HepG2 (cell line): ENCODE results near the gene WDHD1. TPM values are rescaled to one million over a fixed set of nuclear protein-coding genes. Genes with fewer than 3 reads are reported as not detected.

Source experiments
- FLYWCH1 ChIP-seq: sonication (generic); formaldehyde crosslinking; IDR thresholded peaks from 2 replicates; pipeline ENCODE4 v1.8.1; 2023; ENCODE audit warnings: mild to moderate bottlenecking, missing genetic modification reagents
- NONO ChIP-seq, 2 experiments: fragments of 450-650 bp in 1 of 2; sonication (generic) in 1 of 2; formaldehyde crosslinking in 1 of 2; IDR thresholded peaks in 1 of 2; conservative IDR thresholded peaks in 1 of 2; 2 replicates each; pipeline versions ENCODE4 v1.6.1 to v1.8.0; 2017 to 2022; ENCODE audit warnings: mild to moderate bottlenecking in 1 of 2, missing genetic modification reagents in 1 of 2, moderate library complexity in 1 of 2
- SETDB1 ChIP-seq: sonication (generic); formaldehyde crosslinking; IDR thresholded peaks from 2 replicates; pipeline ENCODE4 v1.5.1; 2020; ENCODE audit warnings: missing genetic modification reagents, mild to moderate bottlenecking, borderline replicate concordance
- SUZ12 ChIP-seq: fragments of 150-350 bp; IDR thresholded peaks from 2 replicates; pipeline ENCODE4 v1.6.1; 2014; ENCODE audit warnings: low read depth, low read length
- TEAD3 ChIP-seq: optimal IDR thresholded peaks from 2 replicates; pipeline ENCODE3; 2016; ENCODE audit warnings: borderline replicate concordance
- ZNF234 ChIP-seq: sonication (generic); formaldehyde crosslinking; conservative IDR thresholded peaks from 2 replicates; pipeline ENCODE4 v1.5.1; 2020; ENCODE audit warnings: mild to moderate bottlenecking, missing genetic modification reagents
- ZNF546 ChIP-seq: sonication (generic); formaldehyde crosslinking; conservative IDR thresholded peaks from 2 replicates; pipeline ENCODE4 v1.8.1; 2023; ENCODE audit warnings: mild to moderate bottlenecking, missing genetic modification reagents
- ZNF773 ChIP-seq: sonication (generic); formaldehyde crosslinking; IDR thresholded peaks from 2 replicates; pipeline ENCODE4 v1.4.0; 2020; ENCODE audit warnings: missing genetic modification reagents, borderline replicate concordance
- polyA plus RNA-seq, 8 experiments: library from polyadenylated mRNA; depleted of rRNA in 3 of 8; stranded (reverse) in 7 of 8; unstranded in 1 of 8; fragments of >200 nt; fragmentation: Illumina TruSeq in 4 of 8; extraction: Trizol in 4 of 8; gene quantifications; 2 replicates each; pipeline versions ENCODE4 v1.2.1 to v1.2.3, GENCODE V29; 2011 to 2016; ENCODE audit warnings: low read depth in 4 of 8, missing spikeins in 1 of 8, mixed read lengths in 1 of 8; ENCODE audit not compliant: insufficient read depth in 1 of 8
- total RNA-seq, 5 experiments: library from RNA; depleted of rRNA; stranded (reverse); fragments of >200 nt; fragmentation: Illumina TruSeq; extraction: Trizol; gene quantifications; 2 replicates each; pipeline ENCODE4 v1.2.3, GENCODE V29; 2016; ENCODE audit warnings: low read depth in 1 of 5
- TF ChIP-seq, protein P1 (sequence below): sonication (generic); formaldehyde crosslinking; IDR thresholded peaks from one replicate; pipeline ENCODE4 v1.5.1; 2020; ENCODE audit warnings: mild to moderate bottlenecking, missing genetic modification reagents; ENCODE audit errors: not compliant biosample characterization
- TF ChIP-seq, protein P2 (sequence below): IDR thresholded peaks from 2 replicates; pipeline ENCODE4 v1.6.1; 2016; ENCODE audit warnings: low read depth, missing genetic modification reagents, missing compliant biosample characterization
- TF ChIP-seq, protein P3 (sequence below): sonication (generic); formaldehyde crosslinking; IDR thresholded peaks from 2 replicates; pipeline ENCODE4 v1.4.0; 2020; ENCODE audit warnings: mild to moderate bottlenecking, missing genetic modification reagents

Gene WDHD1
- total and polyA plus RNA-seq, 2 of the 13 experiments (the other 11 are each of a cell fraction or from before 2014, with no cell fraction given), result 5.5 to 27.5 TPM

DNA sequence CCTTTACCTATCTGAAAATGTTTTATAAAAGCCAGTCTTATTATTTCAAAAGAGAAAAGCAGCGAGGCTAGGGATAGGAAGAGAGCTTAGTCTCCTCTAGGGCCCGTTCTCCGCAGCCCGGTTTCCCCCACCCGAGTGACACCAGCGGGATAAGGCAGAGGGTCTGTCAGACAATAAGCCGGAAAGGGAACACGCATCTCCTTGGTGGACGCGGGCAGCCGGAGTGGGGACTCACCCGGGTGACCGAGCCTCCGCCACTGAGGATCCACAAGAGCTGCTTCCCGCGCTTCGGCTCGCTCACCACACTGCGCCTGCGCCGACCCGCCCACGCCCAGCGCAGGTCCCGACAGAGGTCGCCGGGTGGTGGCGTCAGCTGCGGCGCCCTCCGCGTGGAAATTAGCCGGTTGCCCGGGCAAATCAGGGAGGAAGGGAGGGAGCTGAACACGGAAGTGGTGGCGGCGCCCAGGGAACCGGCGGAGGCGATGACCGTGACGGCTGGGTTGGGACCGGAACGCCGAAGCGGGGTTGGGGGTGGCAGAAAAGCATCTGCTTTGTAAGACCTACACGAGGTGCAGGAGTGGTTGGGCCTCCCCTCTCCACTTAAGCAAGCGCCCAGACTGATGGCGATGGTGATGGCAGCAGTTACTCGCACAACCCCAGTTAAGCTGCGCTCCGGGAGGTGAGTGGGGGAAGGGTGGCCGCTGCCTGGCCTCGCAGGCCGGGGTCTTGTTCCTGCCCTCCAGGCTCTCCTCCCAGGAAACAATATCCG is at the start of gene WDHD1, which contains the start of gene SOCS4 (continued):
- TF ChIP-seq, protein P1, sequence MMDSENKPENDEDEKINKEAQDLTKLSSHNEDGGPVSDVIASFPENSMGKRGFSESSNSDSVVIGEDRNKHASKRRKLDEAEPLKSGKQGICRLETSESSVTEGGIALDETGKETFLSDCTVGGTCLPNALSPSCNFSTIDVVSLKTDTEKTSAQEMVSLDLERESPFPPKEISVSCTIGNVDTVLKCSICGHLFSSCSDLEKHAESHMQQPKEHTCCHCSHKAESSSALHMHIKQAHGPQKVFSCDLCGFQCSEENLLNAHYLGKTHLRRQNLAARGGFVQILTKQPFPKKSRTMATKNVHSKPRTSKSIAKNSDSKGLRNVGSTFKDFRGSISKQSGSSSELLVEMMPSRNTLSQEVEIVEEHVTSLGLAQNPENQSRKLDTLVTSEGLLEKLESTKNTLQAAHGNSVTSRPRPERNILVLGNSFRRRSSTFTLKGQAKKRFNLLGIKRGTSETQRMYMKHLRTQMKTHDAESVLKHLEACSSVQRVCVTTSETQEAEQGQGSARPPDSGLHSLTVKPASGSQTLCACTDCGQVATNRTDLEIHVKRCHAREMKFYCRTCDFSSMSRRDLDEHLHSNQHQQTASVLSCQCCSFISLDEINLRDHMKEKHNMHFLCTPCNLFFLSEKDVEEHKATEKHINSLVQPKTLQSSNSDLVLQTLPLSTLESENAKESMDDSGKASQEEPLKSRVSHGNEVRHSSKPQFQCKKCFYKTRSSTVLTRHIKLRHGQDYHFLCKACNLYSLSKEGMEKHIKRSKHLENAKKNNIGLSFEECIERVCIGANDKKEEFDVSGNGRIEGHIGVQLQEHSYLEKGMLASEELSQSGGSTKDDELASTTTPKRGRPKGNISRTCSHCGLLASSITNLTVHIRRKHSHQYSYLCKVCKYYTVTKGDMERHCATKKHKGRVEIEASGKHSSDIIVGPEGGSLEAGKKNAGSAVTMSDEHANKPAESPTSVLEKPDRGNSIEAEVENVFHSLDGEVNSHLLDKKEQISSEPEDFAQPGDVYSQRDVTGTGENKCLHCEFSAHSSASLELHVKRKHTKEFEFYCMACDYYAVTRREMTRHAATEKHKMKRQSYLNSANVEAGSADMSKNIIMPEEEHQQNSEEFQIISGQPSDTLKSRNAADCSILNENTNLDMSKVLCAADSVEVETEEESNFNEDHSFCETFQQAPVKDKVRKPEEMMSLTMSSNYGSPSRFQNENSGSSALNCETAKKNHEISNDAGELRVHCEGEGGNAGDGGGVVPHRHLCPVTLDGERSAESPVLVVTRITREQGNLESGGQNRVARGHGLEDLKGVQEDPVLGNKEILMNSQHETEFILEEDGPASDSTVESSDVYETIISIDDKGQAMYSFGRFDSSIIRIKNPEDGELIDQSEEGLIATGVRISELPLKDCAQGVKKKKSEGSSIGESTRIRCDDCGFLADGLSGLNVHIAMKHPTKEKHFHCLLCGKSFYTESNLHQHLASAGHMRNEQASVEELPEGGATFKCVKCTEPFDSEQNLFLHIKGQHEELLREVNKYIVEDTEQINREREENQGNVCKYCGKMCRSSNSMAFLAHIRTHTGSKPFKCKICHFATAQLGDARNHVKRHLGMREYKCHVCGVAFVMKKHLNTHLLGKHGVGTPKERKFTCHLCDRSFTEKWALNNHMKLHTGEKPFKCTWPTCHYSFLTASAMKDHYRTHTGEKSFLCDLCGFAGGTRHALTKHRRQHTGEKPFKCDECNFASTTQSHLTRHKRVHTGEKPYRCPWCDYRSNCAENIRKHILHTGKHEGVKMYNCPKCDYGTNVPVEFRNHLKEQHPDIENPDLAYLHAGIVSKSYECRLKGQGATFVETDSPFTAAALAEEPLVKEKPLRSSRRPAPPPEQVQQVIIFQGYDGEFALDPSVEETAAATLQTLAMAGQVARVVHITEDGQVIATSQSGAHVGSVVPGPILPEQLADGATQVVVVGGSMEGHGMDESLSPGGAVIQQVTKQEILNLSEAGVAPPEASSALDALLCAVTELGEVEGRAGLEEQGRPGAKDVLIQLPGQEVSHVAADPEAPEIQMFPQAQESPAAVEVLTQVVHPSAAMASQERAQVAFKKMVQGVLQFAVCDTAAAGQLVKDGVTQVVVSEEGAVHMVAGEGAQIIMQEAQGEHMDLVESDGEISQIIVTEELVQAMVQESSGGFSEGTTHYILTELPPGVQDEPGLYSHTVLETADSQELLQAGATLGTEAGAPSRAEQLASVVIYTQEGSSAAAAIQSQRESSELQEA (CRISPR knock-in tag), result no peak
- TF ChIP-seq ZNF234, result no peak
- TF ChIP-seq, protein P2, sequence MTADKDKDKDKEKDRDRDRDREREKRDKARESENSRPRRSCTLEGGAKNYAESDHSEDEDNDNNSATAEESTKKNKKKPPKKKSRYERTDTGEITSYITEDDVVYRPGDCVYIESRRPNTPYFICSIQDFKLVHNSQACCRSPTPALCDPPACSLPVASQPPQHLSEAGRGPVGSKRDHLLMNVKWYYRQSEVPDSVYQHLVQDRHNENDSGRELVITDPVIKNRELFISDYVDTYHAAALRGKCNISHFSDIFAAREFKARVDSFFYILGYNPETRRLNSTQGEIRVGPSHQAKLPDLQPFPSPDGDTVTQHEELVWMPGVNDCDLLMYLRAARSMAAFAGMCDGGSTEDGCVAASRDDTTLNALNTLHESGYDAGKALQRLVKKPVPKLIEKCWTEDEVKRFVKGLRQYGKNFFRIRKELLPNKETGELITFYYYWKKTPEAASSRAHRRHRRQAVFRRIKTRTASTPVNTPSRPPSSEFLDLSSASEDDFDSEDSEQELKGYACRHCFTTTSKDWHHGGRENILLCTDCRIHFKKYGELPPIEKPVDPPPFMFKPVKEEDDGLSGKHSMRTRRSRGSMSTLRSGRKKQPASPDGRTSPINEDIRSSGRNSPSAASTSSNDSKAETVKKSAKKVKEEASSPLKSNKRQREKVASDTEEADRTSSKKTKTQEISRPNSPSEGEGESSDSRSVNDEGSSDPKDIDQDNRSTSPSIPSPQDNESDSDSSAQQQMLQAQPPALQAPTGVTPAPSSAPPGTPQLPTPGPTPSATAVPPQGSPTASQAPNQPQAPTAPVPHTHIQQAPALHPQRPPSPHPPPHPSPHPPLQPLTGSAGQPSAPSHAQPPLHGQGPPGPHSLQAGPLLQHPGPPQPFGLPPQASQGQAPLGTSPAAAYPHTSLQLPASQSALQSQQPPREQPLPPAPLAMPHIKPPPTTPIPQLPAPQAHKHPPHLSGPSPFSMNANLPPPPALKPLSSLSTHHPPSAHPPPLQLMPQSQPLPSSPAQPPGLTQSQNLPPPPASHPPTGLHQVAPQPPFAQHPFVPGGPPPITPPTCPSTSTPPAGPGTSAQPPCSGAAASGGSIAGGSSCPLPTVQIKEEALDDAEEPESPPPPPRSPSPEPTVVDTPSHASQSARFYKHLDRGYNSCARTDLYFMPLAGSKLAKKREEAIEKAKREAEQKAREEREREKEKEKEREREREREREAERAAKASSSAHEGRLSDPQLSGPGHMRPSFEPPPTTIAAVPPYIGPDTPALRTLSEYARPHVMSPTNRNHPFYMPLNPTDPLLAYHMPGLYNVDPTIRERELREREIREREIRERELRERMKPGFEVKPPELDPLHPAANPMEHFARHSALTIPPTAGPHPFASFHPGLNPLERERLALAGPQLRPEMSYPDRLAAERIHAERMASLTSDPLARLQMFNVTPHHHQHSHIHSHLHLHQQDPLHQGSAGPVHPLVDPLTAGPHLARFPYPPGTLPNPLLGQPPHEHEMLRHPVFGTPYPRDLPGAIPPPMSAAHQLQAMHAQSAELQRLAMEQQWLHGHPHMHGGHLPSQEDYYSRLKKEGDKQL, result no peak; the same call in 1 of the 2 replicates
- TF ChIP-seq NONO (IDR thresholded peaks at IDR 0.05), result no peak
- peak; percentile 87 for TF ChIP-seq NONO (CRISPR knock-in tag; conservative IDR thresholded peaks at IDR 0.05)
- TF ChIP-seq SUZ12, result no peak
- no peak for TF ChIP-seq ZNF546 (CRISPR knock-in tag)
- TF ChIP-seq ZNF773 (CRISPR knock-in tag), result no peak
- TF ChIP-seq SETDB1 (CRISPR knock-in tag), result no peak
- TF ChIP-seq TEAD3 (CRISPR knock-in tag), result peak; percentile 39
- no peak for TF ChIP-seq FLYWCH1 (CRISPR knock-in tag)
- TF ChIP-seq, protein P3, sequence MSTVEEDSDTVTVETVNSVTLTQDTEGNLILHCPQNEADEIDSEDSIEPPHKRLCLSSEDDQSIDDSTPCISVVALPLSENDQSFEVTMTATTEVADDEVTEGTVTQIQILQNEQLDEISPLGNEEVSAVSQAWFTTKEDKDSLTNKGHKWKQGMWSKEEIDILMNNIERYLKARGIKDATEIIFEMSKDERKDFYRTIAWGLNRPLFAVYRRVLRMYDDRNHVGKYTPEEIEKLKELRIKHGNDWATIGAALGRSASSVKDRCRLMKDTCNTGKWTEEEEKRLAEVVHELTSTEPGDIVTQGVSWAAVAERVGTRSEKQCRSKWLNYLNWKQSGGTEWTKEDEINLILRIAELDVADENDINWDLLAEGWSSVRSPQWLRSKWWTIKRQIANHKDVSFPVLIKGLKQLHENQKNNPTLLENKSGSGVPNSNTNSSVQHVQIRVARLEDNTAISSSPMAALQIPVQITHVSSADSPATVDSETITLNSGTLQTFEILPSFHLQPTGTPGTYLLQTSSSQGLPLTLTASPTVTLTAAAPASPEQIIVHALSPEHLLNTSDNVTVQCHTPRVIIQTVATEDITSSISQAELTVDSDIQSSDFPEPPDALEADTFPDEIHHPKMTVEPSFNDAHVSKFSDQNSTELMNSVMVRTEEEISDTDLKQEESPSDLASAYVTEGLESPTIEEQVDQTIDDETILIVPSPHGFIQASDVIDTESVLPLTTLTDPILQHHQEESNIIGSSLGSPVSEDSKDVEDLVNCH (CRISPR knock-in tag), result no peak
